ENCODE measurements around the gene SFXN5. TPM values are rescaled to one million over a fixed set of nuclear protein-coding genes. Genes with fewer than 3 reads are reported as not detected.

Gene SFXN5
- total and polyA plus RNA-seq, 5 experiments from 2014 or later = 1.7 to 20.0 (median 3.5) TPM

GRCh38 chr2:73009177-73009839 is 62.2 kb downstream of the SFXN5 start:
- POLR2A ChIA-PET = no interaction called here
- peaks cover 0 to 21% (median 11%) of the 10 kb centered on the region in 3 donors for H3K36me3 Mint-ChIP-seq
- DNase-seq = no peak

DNA sequence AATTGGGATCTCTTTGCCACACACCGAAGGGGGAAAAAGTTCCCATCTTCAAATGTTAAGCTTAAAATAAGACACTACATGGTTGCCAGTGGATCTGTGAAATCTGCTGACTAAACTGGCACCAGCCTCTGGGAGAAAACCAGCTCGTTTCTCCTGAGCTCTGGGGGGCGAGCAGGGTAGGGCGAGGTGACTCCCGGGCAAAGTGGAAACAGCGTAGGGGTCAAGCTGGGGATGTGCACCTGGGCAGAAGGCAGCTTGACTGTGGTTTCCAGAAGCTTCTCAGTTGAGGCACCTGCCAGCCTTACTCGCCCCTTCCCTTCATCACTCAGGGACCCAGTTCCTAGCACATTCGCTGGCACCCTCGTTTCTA is 62.8 kb downstream of the SFXN5 start:
- Mint-ChIP-seq H3K36me3 (peaks cover 0 to 21% (median 11%) of the 10 kb centered on the region in 3 donors), H3K27ac (no peak overlapping the region), H3K9me3 (peaks cover 0 to 5% (median 0%) of the 10 kb centered on the region in 9 donors), H3K27me3 (no peaks in the 10 kb centered on the region), H3K4me3 (no peak overlapping the region), H3K4me1 (no peaks in the 10 kb centered on the region)
- DNase-seq = no peak
- ATAC-seq = no peak
- POLR2A ChIA-PET = no interaction called here

More at GRCh38 chr2:73009177-73009839, 62.2 kb downstream of the SFXN5 start:
- H3K9me3 Mint-ChIP-seq = peaks cover 0 to 5% (median 0%) of the 10 kb centered on the region in 9 donors
- H3K4me1 Mint-ChIP-seq = no peaks in the 10 kb centered on the region
- ATAC-seq = no peak
- H3K4me3 Mint-ChIP-seq = no peak overlapping the region
- H3K27ac Mint-ChIP-seq = no peak overlapping the region
- H3K27me3 Mint-ChIP-seq = no peaks in the 10 kb centered on the region

DNA sequence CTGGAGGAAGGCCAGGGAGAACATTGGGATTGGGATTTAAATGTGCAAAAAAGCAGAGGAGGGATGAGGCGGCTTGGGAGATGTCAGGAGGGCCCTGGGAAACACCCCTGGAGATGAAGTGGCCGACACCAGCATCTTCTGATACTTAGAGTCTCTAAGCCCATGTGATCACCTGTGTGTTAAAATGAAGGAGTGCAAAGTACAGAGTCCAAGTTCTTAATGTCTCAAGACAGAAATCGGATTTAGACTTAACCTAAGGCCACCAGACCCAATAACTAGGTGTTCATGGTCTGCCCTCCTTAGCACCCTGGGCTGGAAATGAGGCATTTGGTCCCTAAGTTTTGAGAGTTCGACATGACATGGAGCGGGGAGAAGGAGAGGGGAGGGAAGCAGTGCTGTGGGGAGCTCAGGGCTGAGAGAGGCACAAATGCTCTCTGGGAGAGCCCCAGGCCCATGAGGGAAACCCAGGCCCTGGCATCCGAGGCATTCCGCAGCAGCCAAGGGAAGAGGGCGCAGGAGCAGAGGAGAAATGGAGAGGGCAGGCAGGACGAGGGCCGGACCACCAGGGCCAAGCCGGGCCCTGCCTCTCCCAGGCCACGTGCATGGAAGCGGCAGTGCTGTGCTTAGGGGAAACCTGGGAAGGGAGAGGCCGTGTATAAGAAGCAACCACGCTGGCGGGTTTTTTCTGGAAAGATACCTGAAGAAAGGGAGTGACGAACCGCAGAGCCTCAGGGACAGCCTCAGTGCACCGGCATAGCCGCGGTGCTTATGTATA is 63.3 kb downstream of the SFXN5 start:
- Mint-ChIP-seq H3K27ac (peak overlapping the region in 1 of 10 donors; percentile 69), H3K4me3 (no peak overlapping the region), H3K4me1 (no peaks in the 10 kb centered on the region), H3K27me3 (no peaks in the 10 kb centered on the region), H3K9me3 (peaks cover 0 to 5% (median 0%) of the 10 kb centered on the region in 9 donors), H3K36me3 (peaks cover 0 to 21% (median 11%) of the 10 kb centered on the region in 3 donors)
- POLR2A ChIA-PET = no interaction called here
- no peak for DNase-seq
- no peak for ATAC-seq

- Mint-ChIP-seq H3K36me3 (peaks cover 0 to 21% (median 11%) of the 10 kb centered on the region in 3 donors), H3K27ac (peak overlapping the region in 1 of 10 donors; percentile 22), H3K27me3 (no peaks in the 10 kb centered on the region), H3K9me3 (peaks cover 0 to 5% (median 0%) of the 10 kb centered on the region in 9 donors), H3K4me1 (no peaks in the 10 kb centered on the region), H3K4me3 (no peak overlapping the region)
- POLR2A ChIA-PET = no interaction called here
- ATAC-seq = no peak
- DNase-seq = no peak
These were observed 64.4 kb downstream of the SFXN5 start for GRCh38 chr2:73006969-73007710.

DNA sequence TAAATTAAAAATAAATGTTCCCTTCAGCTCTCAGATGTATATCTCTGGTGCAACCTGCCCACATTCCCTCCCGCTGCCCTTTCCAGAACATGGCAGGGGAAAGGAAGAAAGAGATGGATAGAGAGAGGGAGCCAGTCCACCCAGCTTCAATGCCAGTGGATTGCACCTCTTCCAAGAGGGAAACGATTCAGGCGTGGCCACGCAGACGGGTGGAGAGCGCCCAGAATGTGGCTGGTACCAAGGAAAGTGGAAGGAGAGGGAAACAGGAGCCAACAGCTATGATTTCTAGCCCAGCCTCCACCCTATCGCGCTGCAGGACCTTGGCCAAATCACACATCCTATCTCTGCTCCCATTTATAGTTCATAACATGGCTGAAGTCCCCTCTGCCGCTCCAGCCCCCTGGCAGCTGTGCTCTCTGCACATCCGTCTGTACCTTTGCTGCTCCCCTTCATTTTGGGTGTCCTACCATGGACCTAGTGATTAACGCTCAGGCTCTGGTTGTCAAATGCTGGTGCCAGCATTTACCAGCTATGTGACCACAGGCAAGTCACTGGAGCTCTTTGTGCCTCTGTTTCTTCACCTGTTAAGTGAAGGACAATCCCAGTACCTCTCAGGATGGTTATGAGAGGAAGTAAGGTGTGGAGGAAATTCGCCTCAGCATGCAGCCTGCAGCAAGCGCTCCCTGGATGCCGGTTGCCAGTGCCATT is 66.5 kb downstream of the SFXN5 start:
- no peak for ATAC-seq
- no peak overlapping the region for H3K4me3 Mint-ChIP-seq
- POLR2A ChIA-PET = no interaction called here
- H3K27ac Mint-ChIP-seq = no peak overlapping the region
- no peaks in the 10 kb centered on the region for H3K9me3 Mint-ChIP-seq
- H3K27me3 Mint-ChIP-seq = no peaks in the 10 kb centered on the region
- DNase-seq = no peak
- no peaks in the 10 kb centered on the region for H3K4me1 Mint-ChIP-seq
- peaks cover 0 to 14% (median 9%) of the 10 kb centered on the region in 3 donors for H3K36me3 Mint-ChIP-seq

GRCh38 chr2:73004466-73004865 is 67.0 kb downstream of the SFXN5 start:
- DNase-seq (no peak), ATAC-seq (no peak)
- no peaks in the 10 kb centered on the region for H3K9me3 Mint-ChIP-seq
- POLR2A ChIA-PET = no interaction called here
- H3K36me3 Mint-ChIP-seq = peaks cover 0 to 13% (median 9%) of the 10 kb centered on the region in 3 donors
- no peaks in the 10 kb centered on the region for H3K27me3 Mint-ChIP-seq
- H3K27ac Mint-ChIP-seq = no peak overlapping the region
- H3K4me1 Mint-ChIP-seq = no peaks in the 10 kb centered on the region
- H3K4me3 Mint-ChIP-seq = no peak overlapping the region

- Mint-ChIP-seq H3K36me3 (peaks cover 0 to 4% (median 4%) of the 10 kb centered on the region in 3 donors), H3K27me3 (no peaks in the 10 kb centered on the region), H3K4me1 (no peaks in the 10 kb centered on the region), H3K9me3 (no peaks in the 10 kb centered on the region), H3K27ac (no peak overlapping the region), H3K4me3 (no peak overlapping the region)
- POLR2A ChIA-PET = no interaction called here
- DNase-seq (no peak), ATAC-seq (no peak)
These were observed 68.5 kb downstream of the SFXN5 start for GRCh38 chr2:73003027-73003426.

DNA sequence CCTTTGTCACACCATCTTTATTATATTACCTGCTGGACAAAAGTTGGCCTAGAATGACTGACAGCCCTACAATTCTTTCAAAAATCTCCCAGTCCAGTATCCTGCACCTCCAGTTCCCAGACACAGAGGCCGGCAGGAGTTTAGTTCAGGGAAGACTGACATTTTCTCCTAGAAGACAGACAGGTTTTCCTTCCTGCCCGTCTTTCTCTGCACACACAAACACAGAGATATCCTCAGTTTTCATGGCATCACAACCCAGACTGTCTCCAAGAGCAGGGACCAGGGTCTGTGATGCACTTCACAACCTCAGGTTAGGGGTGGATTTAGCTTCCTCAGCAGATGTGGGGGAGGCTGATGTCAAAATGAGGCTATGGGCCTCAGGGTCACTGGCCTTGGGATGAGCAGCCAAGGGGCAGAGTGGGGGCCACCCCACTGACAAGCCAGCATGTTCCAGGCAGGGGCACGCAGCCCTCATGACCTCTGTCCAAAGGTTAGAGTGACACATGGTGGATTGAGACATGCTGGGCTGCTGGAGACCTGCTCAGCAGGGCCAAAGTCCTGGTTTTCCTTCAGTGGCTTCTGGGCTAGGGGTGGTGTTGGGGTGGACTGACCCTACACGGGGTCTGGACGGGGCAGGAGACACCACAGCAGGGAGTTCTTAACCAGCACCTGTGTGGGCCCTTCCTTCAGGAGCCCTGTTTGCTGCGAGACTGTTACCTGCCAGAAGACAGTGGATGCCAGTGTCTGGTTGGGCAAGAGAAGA is 70.5 kb downstream of the SFXN5 start:
- no peaks in the 10 kb centered on the region for H3K9me3 Mint-ChIP-seq
- no peak overlapping the region for H3K4me3 Mint-ChIP-seq
- no peaks in the 10 kb centered on the region for H3K4me1 Mint-ChIP-seq
- peak overlapping the region in 1 of 10 donors; percentile 24 for H3K27ac Mint-ChIP-seq
- peaks cover 0 to 4% (median 0%) of the 10 kb centered on the region in 3 donors for H3K36me3 Mint-ChIP-seq
- ATAC-seq = no peak
- DNase-seq = no peak
- POLR2A ChIA-PET = no interaction called here
- no peaks in the 10 kb centered on the region for H3K27me3 Mint-ChIP-seq

DNA sequence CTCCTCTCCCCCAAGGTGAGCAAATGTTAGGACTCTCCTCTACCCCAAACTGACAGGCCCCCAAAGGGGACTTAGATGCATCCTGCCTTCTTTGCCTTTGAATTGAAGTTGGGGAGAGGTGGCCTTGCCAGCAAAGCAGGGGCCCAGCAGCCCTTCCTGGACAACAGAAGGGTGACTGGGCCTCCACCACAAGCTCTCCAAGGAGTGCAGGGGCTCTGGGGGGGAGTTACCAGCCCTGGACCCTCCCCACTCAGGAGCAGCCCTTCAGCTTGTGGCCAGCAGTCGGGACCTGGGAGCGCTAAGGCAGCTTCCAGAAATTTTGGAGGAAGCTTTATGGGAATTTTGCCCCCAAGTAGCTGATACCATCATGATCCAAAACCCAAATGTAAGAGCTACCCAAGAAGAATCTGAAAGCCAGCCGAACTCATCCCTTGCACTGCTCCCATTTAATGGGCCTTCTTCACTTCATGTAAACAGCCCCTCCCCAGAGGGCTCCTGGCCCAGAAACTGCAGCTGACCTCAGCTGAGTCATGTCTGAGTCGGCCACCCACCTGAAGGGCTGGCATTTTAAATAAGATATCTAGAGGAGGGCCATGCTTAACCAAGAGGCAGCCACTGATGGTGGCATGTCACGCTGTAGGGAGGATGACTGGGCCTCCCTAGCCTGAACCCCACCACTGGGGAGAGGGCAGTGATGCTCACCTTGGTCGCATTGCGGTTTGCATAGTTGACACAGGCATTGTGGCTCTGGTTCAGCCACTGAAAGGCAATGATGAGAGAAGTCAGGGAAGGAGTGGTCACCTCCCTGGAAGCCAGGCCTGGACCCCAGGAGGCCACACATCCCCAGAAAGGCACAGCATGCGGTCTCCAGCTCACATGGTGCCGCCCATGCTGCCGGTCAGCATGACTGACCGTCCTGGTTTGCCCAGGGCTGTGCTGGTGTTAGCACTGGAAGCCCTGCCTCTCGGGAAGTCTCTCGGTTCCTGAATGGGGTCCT is 71.5 kb downstream of the SFXN5 start:
- POLR2A ChIA-PET = no interaction called here

DNA sequence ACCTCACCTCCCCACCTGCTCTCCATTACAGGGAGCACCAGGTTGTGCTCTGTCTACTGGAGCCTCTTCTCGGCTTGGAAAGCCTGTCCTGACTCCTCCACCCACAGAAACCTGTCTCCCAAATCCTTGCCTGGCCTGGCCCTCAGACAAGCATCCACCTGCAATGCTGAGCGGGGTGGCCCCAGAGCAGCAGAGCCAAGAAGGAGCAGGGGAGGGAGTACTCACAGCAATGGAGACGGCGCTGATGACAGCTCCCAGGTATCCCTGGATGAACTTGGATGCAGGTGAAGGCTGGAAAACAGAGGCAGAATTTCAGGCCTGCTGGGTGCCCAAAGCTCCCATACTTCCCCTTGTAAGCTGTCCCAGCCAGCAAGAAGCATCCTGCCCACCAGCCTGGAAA is 72.8 kb downstream of the SFXN5 start:
- H3K27ac Mint-ChIP-seq = no peak overlapping the region
- no peaks in the 10 kb centered on the region for H3K4me1 Mint-ChIP-seq
- POLR2A ChIA-PET = no interaction called here
- no peaks in the 10 kb centered on the region for H3K27me3 Mint-ChIP-seq
- H3K4me3 Mint-ChIP-seq = no peak overlapping the region
- ATAC-seq (no peak), DNase-seq (no peak)
- no peaks in the 10 kb centered on the region for H3K9me3 Mint-ChIP-seq
- H3K36me3 Mint-ChIP-seq = peaks cover 0 to 7% (median 0%) of the 10 kb centered on the region in 3 donors

More for the DNA sequence above, 71.5 kb downstream of the SFXN5 start:
- H3K4me1 Mint-ChIP-seq = no peaks in the 10 kb centered on the region
- H3K9me3 Mint-ChIP-seq = no peaks in the 10 kb centered on the region
- peaks cover 0 to 7% (median 0%) of the 10 kb centered on the region in 3 donors for H3K36me3 Mint-ChIP-seq
- H3K27me3 Mint-ChIP-seq = no peaks in the 10 kb centered on the region
- no peak for ATAC-seq
- DNase-seq = no peak
- no peak overlapping the region for H3K4me3 Mint-ChIP-seq
- H3K27ac Mint-ChIP-seq = no peak overlapping the region

DNA sequence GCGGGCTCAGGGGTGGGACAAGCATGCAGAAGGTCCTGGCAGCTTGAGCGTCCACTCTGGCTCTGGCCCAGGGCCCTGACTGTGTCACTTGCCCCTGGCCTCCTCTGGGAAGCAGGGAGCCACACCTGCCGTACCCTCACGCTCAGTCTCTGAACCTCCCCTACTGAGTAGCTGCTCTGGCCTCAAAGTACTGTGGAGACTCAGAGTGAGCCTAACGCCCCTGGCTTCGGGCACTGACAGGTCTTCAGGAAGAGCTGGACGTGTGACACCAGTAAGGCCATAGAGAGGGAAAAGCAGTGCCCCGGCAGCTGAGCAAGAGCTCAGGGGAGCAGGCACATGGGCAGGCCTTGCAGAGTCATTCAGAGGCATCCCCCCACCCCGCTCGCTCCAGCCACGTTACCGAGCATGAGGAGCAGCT is 73.3 kb downstream of the SFXN5 start:
- Mint-ChIP-seq H3K4me3 (no peak overlapping the region), H3K4me1 (no peaks in the 10 kb centered on the region), H3K36me3 (peaks cover 0 to 7% (median 0%) of the 10 kb centered on the region in 3 donors), H3K9me3 (no peaks in the 10 kb centered on the region), H3K27ac (no peak overlapping the region), H3K27me3 (no peaks in the 10 kb centered on the region)
- no peak for DNase-seq
- no peak for ATAC-seq
- POLR2A ChIA-PET = no interaction called here

Measured in naive thymus-derived CD8-positive, alpha-beta T cell (primary cell).